Measurements from ENCODE around the gene IFT25. TPM values are rescaled to one million over a fixed set of nuclear protein-coding genes. Genes with fewer than 3 reads are reported as not detected.

The IFT25 gene
- total RNA-seq = 31.1 TPM

DNA sequence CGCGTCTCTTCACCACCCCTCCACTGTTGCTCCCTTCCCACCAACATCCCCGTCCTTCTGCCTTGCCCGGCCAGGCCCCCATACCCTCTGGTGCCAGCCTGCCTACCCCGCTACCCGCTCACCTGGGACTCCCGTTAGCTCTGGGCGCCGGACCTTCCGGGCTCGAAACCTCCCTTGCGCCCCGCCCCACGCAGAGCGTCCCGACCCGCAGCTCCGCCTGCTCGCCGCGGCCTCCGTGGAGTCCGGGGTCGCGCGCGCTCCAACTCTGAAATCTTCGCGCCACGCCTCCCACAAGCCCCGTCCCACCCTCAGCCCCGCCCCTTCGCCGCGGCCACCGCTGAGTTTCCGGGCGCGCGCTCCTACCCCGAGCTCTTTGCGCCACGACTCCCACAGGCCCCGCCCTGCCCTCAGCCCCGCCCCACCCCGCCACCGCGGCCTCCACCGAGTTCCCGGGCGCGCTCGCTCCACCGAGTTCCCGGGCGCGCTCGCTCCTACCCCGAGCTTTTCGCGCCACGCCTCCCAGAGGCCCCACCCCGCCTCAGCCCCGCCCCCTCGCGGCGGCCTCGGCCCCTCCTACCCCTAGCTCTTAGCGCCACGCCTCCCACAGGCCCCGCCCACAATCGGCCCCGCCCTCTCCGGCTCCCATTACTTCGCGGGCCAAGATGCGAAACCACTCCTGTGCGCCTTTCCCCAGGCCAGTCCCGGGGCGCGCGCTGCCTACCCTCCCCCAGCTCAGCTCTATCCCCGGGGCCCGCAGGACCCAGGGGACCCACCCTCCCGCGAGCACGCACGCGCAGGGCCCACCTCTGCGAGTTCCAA is at the start of gene IFT25:
TSS of gene IFT25 (minus strand) at position 267 of the 819 bp plus-strand sequence. CDS start 5,617 bp downstream, outside the sequence.

DNA sequence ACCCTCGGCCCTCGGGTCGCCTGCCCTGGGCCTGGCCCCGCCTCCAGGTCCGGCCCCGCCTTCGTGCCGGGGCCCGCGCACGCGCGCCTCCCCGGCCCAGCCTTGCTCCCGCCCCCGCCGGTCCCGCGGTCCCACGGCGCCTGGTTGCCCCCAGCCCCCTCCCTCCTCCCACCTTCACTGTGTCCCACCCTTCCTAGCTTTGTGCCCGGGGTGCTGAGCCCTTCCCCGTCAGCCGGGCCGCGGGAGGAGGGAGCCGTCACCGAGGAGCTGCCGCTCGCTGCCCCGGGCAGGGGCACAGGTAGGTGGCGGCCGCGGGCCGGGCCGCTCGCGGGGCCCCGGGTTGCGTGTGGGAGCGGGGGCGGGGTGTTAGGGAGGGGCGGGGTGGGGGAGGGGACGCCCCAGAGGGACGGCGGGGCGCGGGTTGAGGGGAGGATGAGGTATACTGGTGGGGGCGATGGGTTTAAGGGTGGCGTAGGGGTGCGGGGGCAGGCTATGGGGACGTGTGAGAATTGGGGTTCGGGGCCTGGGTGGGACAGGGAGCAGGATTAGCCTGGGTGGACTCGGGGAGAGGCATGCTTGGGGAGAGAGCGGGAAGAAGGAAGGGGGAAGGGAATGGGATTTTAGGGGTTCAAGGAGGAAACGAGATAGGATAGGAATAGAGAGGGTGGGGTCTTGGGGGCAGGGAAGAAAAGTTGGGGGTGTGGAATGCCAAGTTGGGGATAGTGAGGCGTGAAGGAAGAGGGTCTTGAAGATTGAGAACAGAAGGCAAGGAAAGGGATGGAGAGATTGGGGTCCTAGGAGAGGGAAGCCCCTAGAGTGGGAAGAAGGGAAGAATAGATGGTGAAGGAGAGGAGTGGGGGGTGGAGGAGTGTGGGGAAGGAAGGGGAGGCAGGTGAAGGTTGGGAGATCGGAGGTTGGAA is 1.0 kb upstream of the IFT25 start, which contains the start of gene LRRC42:
TSS of gene LRRC42 (plus strand) at position 99 of the 920 bp plus-strand sequence. CDS start 5,650 bp downstream, outside the sequence.

DNA sequence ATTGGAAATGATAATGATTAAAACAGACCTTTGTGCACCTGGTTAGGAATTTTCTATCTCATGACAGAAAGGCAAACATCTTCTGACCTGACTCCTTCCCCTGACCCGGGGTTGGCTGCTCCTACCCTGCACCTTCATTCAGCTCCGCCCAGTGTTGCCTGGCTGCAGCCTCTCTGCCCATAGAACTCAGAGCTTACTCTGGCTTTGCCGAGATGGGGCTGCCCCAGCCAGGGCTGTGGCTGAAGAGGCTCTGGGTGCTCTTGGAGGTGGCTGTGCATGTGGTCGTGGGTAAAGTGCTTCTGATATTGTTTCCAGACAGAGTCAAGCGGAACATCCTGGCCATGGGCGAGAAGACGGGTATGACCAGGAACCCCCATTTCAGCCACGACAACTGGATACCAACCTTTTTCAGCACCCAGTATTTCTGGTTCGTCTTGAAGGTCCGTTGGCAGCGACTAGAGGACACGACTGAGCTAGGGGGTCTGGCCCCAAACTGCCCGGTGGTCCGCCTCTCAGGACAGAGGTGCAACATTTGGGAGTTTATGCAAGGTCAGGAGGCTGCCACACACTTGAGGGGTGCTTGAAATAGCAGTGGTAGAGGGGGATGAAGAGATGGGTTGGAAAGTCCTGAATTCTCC is 51.4 kb downstream of the IFT25 start, which contains the start of gene DIO1:
TSS of gene DIO1 (plus strand) at position 189 of the 638 bp plus-strand sequence. CDS start at position 213, 24 bp downstream.

DNA sequence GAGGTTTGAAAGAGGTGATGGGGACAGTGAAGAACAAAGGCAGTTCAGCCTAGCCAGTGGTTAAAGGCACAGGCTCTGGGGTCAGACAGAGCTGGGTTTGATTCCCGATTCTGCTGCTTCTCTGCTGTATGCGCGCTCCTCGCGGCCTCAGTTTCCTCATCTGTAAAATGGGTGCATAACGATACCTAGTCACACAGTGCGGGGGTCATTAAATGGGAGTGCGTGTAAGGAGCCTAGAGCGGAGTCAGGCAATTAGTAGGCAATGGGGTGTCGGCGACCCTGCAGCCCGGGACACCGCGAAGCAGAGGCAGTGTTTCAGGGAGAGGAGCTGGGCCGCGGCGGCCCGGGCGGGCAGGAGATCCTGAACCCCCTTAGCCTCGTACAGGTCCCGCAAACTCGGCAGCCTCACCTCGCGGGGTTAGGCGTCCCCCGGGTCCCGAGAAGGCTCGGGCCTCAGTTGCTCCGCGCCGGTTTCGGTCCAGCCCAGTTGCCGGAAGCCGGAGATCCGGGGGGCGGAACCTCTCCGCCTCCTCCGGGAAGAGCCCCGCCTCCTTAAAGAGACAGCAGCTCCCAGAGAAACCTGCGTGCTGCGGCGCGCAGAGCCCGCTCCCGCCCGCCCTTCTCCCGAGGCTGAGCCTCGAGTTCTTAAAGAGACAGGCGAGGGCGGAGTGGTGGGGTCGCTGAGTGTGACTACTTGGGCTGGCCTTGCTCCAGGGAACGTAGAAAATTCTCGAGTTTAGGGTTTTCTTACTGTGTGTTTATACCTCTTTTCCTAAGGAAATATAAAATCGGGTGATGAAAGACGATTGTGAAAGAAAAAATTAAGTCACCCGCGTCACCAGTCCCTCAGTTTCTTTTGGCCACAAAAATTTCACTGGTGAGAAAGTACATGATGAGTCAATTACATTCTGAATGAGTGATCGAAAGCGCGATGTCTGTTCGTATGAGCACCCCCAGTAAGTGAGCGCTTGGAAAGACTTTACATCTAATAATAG is 55.9 kb downstream of the IFT25 start, which contains the start of gene YIPF1:
TSS of gene YIPF1 (minus strand) at position 494 of the 995 bp plus-strand sequence. CDS start 860 bp downstream, outside the sequence.

Other genes starting within 250 kb of the IFT25 start
- gene GLIS1, start 206.5 kb downstream of the IFT25 start, total RNA-seq = 0.23 TPM
- 36.0 TPM for gene NDC1, start 107.4 kb downstream of the IFT25 start, total RNA-seq
- 26.8 TPM for gene YIPF1, start 55.9 kb downstream of the IFT25 start, total RNA-seq
- not detected for gene DIO1, start 51.5 kb downstream of the IFT25 start, total RNA-seq
- 20.8 TPM for gene LRRC42, start 651 bp upstream of the IFT25 start, total RNA-seq
- not detected for gene LDLRAD1, start 72.5 kb upstream of the IFT25 start, total RNA-seq
- gene TMEM59, start 107.5 kb upstream of the IFT25 start, total RNA-seq = 109 TPM
- 8.3 TPM for gene TCEANC2, start 107.9 kb upstream of the IFT25 start, total RNA-seq
- not detected for gene CDCP2, start 207.3 kb upstream of the IFT25 start, total RNA-seq